Activated naive CD8-positive, alpha-beta T cell (primary cell): ENCODE results near the gene USP32.

ENCODE experiments used
- H3K27ac Mint-ChIP-seq: one replicate; pipeline ENCODE4 v1.8.0; 2021; ENCODE audit warnings: mixed read lengths
- H3K27me3 Mint-ChIP-seq: one replicate; pipeline ENCODE4 v1.8.0; 2021; ENCODE audit warnings: mixed read lengths
- H3K36me3 Mint-ChIP-seq: one replicate; pipeline ENCODE4 v1.8.0; 2021; ENCODE audit warnings: mixed read lengths
- H3K4me1 Mint-ChIP-seq: one replicate; pipeline ENCODE4 v1.8.0; 2021; ENCODE audit warnings: low read depth, mixed read lengths
- H3K4me3 Mint-ChIP-seq: one replicate; pipeline ENCODE4 v1.8.0; 2021; ENCODE audit warnings: mild to moderate bottlenecking, mixed read lengths
- H3K9me3 Mint-ChIP-seq: one replicate; pipeline ENCODE4 v1.8.0; 2021; ENCODE audit warnings: low read depth, mixed read lengths

The USP32 gene

GRCh38 chr17:60284709-60285108, 107.2 kb downstream of the USP32 start:
- Mint-ChIP-seq H3K27ac (no peak overlapping the region), H3K36me3 (peaks cover 14% of the 10 kb centered on the region), H3K4me3 (no peak overlapping the region), H3K9me3 (no peaks in the 10 kb centered on the region), H3K4me1 (no peaks in the 10 kb centered on the region), H3K27me3 (no peaks in the 10 kb centered on the region)

DNA sequence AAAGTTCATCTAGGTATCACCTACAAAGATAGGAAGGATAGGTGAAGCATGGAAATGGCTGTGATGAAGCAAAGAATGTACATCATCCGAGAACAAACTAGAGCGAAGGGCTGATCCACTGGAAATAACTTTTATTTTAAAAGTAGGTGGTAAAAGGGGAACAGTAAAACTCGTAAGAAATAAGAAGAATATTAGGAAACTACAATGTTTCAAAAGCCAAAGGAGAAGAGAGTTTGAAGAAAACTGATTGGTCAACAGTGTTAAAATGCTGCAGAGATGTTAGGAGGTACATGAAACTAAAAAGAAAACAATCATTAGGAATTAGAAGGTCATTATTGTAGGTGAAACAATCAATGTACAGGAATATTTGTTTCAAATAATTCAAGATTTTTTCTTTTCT, 108.1 kb downstream of the USP32 start:
- Mint-ChIP-seq H3K4me1 (peaks cover under 1% of the 10 kb centered on the region), H3K9me3 (no peaks in the 10 kb centered on the region), H3K36me3 (peaks cover 13% of the 10 kb centered on the region), H3K27ac (no peak overlapping the region), H3K4me3 (no peak overlapping the region), H3K27me3 (no peaks in the 10 kb centered on the region)

DNA sequence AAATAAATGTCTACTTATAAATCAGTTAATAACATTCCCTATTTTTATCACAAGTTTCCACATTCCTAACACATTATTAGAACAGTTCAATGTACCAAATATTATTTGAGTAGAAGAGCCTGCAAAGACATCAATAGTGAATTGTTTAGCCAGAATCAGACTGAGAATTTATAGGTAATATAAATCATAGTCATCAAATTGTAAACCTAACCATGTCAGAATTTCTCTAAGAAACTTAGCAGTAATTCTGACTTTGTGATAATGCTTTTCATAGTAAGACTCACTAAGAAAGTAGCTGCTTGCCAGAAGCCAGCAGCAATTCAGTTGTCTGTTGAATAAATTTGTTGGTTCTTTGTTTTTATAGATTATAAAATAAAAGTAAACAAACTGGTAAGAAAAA, 111.3 kb downstream of the USP32 start:
- no peak overlapping the region for H3K4me3 Mint-ChIP-seq
- H3K36me3 Mint-ChIP-seq: peaks cover 14% of the 10 kb centered on the region
- H3K9me3 Mint-ChIP-seq: no peaks in the 10 kb centered on the region
- no peaks in the 10 kb centered on the region for H3K27me3 Mint-ChIP-seq
- H3K27ac Mint-ChIP-seq: no peak overlapping the region
- H3K4me1 Mint-ChIP-seq: peaks cover 4% of the 10 kb centered on the region

GRCh38 chr17:60278237-60278636, 113.7 kb downstream of the USP32 start:
- Mint-ChIP-seq H3K9me3 (no peaks in the 10 kb centered on the region), H3K27ac (no peak overlapping the region), H3K36me3 (peaks cover 8% of the 10 kb centered on the region), H3K4me1 (peaks cover 4% of the 10 kb centered on the region), H3K4me3 (no peak overlapping the region), H3K27me3 (no peaks in the 10 kb centered on the region)

GRCh38 chr17:60277258-60277657, 114.7 kb downstream of the USP32 start:
- H3K4me3 Mint-ChIP-seq: no peak overlapping the region
- H3K27me3 Mint-ChIP-seq: no peaks in the 10 kb centered on the region
- H3K27ac Mint-ChIP-seq: no peak overlapping the region
- peaks cover 4% of the 10 kb centered on the region for H3K4me1 Mint-ChIP-seq
- H3K9me3 Mint-ChIP-seq: no peaks in the 10 kb centered on the region
- peaks cover 8% of the 10 kb centered on the region for H3K36me3 Mint-ChIP-seq

DNA sequence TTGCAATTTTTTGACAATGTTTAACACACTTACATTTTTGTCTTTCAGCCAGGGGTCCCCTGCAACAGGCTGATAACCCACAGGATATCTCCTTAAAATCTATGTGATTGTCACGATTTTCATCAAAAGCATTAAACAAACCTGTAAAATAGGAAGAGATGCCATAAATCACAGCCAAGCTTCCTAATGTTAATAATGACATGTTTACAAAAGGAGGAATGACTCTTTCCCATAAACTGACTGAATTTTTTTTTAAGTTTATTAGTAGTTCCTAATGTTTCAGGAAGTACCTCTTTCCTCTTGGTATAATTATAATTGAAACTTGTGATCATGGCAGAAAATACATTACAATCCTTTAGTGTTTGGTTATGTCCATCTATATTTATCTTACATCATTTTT, 122.5 kb downstream of the USP32 start:
- H3K36me3 Mint-ChIP-seq: peaks cover 4% of the 10 kb centered on the region

DNA sequence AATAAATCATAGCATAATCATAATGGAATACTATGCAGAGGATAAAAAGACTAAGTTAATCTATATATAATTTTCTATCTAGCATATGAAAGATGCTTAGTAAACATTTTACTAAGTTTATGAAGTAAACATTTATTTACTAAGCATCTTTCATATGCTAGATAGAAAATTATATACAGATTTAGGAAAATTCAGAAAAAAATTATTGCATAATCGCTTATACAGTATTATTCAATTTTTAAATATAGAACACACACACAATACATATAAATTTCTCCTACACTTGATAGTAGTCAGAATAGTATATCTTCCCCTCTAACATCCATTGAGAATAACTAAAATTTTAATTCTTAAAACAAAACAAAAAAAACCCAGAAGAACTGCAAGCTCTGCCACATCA, 131.4 kb downstream of the USP32 start:
- Mint-ChIP-seq H3K9me3 (no peaks in the 10 kb centered on the region), H3K4me3 (no peak overlapping the region), H3K36me3 (peaks cover 10% of the 10 kb centered on the region), H3K4me1 (no peaks in the 10 kb centered on the region), H3K27me3 (no peaks in the 10 kb centered on the region), H3K27ac (no peak overlapping the region)

More for the DNA sequence above, 122.5 kb downstream of the USP32 start:
- Mint-ChIP-seq H3K27ac (no peak overlapping the region), H3K27me3 (no peaks in the 10 kb centered on the region), H3K4me3 (no peak overlapping the region), H3K9me3 (no peaks in the 10 kb centered on the region), H3K4me1 (no peaks in the 10 kb centered on the region)

GRCh38 chr17:60258313-60258712, 133.6 kb downstream of the USP32 start:
- Mint-ChIP-seq H3K27me3 (no peaks in the 10 kb centered on the region), H3K27ac (no peak overlapping the region), H3K9me3 (no peaks in the 10 kb centered on the region), H3K4me1 (no peaks in the 10 kb centered on the region), H3K4me3 (no peak overlapping the region), H3K36me3 (peaks cover 10% of the 10 kb centered on the region)

- Mint-ChIP-seq H3K27ac (no peak overlapping the region), H3K4me1 (no peaks in the 10 kb centered on the region), H3K4me3 (no peak overlapping the region), H3K27me3 (no peaks in the 10 kb centered on the region), H3K36me3 (peaks cover 11% of the 10 kb centered on the region), H3K9me3 (no peaks in the 10 kb centered on the region)
Observed at GRCh38 chr17:60256174-60256573, 135.8 kb downstream of the USP32 start.

- no peak overlapping the region for H3K27ac Mint-ChIP-seq
- peaks cover 15% of the 10 kb centered on the region for H3K36me3 Mint-ChIP-seq
- H3K9me3 Mint-ChIP-seq: no peaks in the 10 kb centered on the region
- H3K27me3 Mint-ChIP-seq: no peaks in the 10 kb centered on the region
- H3K4me3 Mint-ChIP-seq: no peak overlapping the region
- H3K4me1 Mint-ChIP-seq: no peaks in the 10 kb centered on the region
Observed at GRCh38 chr17:60253048-60253447, 138.9 kb downstream of the USP32 start.

DNA sequence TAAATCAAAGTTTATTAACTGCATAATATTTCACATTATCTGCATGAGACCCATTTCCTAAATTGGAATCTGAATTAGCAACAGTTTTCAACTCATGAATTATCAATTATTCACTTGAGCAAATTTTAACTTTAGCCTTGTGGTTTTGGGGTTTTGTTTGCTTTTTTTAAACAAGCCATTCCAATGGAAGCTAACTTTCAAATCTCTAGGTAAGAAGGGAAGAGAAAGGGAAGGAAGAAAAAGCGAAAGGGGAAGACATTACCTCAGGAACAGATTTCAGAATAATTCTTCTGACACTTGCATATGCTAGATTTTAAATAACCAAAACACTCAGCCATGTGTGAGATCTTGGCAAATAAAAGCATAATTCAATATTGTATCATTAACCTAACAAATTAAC, 139.5 kb downstream of the USP32 start:
- H3K4me1 Mint-ChIP-seq: no peaks in the 10 kb centered on the region
- no peaks in the 10 kb centered on the region for H3K27me3 Mint-ChIP-seq
- H3K9me3 Mint-ChIP-seq: no peaks in the 10 kb centered on the region
- no peak overlapping the region for H3K4me3 Mint-ChIP-seq
- no peak overlapping the region for H3K27ac Mint-ChIP-seq
- peaks cover 18% of the 10 kb centered on the region for H3K36me3 Mint-ChIP-seq

GRCh38 chr17:60249290-60249826, 142.6 kb downstream of the USP32 start:
- Mint-ChIP-seq H3K4me1 (no peaks in the 10 kb centered on the region), H3K4me3 (no peak overlapping the region), H3K27ac (no peak overlapping the region), H3K27me3 (no peaks in the 10 kb centered on the region), H3K36me3 (peaks cover 17% of the 10 kb centered on the region), H3K9me3 (no peaks in the 10 kb centered on the region)

DNA sequence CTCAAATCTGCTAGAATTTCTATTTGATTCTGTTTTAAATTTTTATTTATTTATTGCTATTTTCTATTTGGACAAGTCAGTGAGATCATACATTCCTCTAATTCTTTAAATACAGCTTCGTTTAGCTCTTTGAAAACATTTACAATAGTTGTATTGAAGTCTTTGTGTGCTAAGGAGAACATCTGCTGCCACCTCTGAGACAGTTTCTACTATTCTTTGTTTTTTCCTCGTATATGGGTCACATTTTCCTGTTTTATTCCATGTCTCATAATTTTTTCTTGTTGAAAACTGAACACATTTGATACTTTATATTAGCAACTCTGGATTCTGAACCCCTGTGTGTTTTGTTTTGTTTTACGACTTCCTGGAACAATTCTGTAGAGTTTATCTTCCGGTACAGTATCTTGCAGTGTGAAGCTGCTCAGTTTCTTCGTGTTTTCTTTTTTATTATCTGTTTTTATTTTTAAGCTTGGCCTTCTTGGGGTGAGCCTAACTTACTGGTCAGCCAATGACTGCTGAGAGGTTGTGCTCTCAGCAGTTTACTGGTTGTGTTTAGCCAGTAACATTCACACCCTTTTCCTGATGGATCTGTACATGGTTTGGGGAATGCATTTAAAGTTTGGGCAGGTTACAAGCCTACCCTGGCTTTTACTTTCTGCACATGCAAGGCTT, 143.2 kb downstream of the USP32 start:
- Mint-ChIP-seq H3K36me3 (peaks cover 17% of the 10 kb centered on the region), H3K9me3 (no peaks in the 10 kb centered on the region), H3K4me1 (no peaks in the 10 kb centered on the region), H3K4me3 (no peak overlapping the region), H3K27ac (no peak overlapping the region), H3K27me3 (no peaks in the 10 kb centered on the region)

GRCh38 chr17:60247836-60248461, 144.0 kb downstream of the USP32 start:
- Mint-ChIP-seq H3K27ac (no peak overlapping the region), H3K36me3 (peaks cover 22% of the 10 kb centered on the region), H3K27me3 (no peaks in the 10 kb centered on the region), H3K4me3 (no peak overlapping the region), H3K4me1 (no peaks in the 10 kb centered on the region), H3K9me3 (no peaks in the 10 kb centered on the region)

DNA sequence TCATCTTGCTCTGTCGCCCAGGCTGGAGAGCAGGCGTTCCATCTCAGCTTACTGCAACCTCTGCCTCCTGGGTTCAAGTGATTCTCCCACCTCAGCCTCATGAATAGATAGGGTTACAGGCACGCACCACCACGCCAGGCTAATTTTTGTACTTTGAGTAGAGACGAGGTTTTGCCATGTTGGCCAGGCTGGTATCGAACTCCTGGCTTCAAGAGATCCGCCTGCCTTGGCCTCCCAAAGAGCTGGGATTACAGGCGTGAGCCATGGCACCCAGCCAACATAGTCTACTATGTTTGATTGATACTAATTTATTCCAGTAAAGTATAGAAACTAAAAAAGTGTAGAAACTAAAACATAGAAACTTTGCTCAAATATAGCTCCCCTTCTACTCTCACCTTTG, 147.3 kb downstream of the USP32 start:
- Mint-ChIP-seq H3K27me3 (no peaks in the 10 kb centered on the region), H3K36me3 (peaks cover 25% of the 10 kb centered on the region), H3K27ac (no peak overlapping the region), H3K4me1 (no peaks in the 10 kb centered on the region), H3K4me3 (no peak overlapping the region), H3K9me3 (peaks cover 4% of the 10 kb centered on the region)

DNA sequence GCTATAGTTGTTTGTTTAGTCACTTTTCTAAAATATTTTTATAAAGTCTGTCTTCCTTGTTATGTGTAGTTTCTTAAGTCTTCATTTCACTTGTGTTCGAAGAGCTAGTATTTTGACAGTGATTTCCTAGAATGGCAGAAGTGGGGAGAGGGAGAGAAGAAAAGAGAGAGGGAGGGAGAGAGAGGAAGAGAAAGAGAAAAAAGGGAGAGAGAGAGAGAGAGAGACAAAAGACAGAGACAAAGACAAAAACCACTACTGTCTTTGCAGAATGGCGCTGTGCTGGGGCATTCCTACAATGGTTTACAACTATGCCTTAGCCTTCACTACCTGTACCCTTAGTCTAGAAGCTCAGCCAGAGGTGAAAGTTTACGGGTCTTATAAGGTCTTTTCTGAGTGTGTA, 151.6 kb downstream of the USP32 start:
- Mint-ChIP-seq H3K9me3 (peaks cover 4% of the 10 kb centered on the region), H3K27ac (no peak overlapping the region), H3K4me3 (no peak overlapping the region), H3K4me1 (no peaks in the 10 kb centered on the region), H3K27me3 (no peaks in the 10 kb centered on the region), H3K36me3 (peaks cover 19% of the 10 kb centered on the region)
